ENCODE measurements around the gene INPP5E.
"Not testable (repeated sequence)": the region's sequence is repeated elsewhere in the genome, so short reads cannot be mapped to it uniquely, and the experiment has no call there.

GRCh38 chr9:136405904-136406303 lies 33.7 kb downstream of the INPP5E start:
- TF ChIP-seq, protein P1, sequence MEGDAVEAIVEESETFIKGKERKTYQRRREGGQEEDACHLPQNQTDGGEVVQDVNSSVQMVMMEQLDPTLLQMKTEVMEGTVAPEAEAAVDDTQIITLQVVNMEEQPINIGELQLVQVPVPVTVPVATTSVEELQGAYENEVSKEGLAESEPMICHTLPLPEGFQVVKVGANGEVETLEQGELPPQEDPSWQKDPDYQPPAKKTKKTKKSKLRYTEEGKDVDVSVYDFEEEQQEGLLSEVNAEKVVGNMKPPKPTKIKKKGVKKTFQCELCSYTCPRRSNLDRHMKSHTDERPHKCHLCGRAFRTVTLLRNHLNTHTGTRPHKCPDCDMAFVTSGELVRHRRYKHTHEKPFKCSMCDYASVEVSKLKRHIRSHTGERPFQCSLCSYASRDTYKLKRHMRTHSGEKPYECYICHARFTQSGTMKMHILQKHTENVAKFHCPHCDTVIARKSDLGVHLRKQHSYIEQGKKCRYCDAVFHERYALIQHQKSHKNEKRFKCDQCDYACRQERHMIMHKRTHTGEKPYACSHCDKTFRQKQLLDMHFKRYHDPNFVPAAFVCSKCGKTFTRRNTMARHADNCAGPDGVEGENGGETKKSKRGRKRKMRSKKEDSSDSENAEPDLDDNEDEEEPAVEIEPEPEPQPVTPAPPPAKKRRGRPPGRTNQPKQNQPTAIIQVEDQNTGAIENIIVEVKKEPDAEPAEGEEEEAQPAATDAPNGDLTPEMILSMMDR (IDR thresholded peaks at IDR 0.05), result not testable (repeated sequence)
- not testable (repeated sequence) for TF ChIP-seq POLR2A (IDR thresholded peaks at IDR 0.05)

Data from heart left ventricle (tissue), 13 donors.